GM23248 (cell line): Measurements from ENCODE around the gene DPYSL5.

ENCODE experiments used
- EZH2 ChIP-seq: fragments of 200-600 bp; sonication (generic); IDR thresholded peaks from 2 replicates; pipeline ENCODE4 v1.6.1; 2018; ENCODE audit warnings: antibody characterized with exemption, mild to moderate bottlenecking; ENCODE audit not compliant: insufficient read depth, poor library complexity, severe bottlenecking
- EZH2phosphoT487 ChIP-seq: fragments of 200-600 bp; sonication (generic); IDR thresholded peaks from 2 replicates; pipeline ENCODE4 v1.6.1; 2018; ENCODE audit warnings: antibody characterized with exemption, moderate library complexity, mild to moderate bottlenecking, low read depth; ENCODE audit not compliant: insufficient read depth

DNA sequence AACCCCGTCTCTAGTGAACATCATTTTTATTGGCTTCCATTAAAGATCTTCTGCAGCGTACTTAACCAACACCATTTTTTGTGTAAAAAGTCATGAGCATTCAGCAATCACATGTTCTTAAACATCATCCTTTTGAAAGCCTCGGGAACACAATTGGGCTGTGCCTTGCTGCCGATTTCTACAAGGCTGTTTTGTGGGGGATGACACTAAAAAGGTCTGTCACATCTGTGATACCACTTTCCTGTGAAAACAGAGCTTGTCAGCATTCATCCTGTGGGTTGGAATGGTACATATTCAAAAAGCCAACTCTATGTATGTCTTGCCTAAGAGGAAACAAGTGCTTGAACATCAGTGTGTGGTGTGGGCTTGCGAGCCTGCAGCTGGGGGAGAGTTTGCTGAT is 73.4 kb downstream of the DPYSL5 start:
- TF ChIP-seq EZH2 = no peak
- no peak for TF ChIP-seq EZH2phosphoT487
